Neuron (in vitro differentiated cells): ENCODE measurements around the gene C1orf122.

Source experiments
- H2AFZ ChIP-seq: one replicate; pipeline ENCODE4 v1.6.1; 2013; ENCODE audit warnings: low read depth, mild to moderate bottlenecking, inconsistent platforms, low read length, moderate library complexity
- H3K27me3 ChIP-seq: one replicate; pipeline ENCODE4 v1.6.1; 2013; ENCODE audit warnings: low read length; ENCODE audit not compliant: insufficient read depth
- H3K36me3 ChIP-seq: one replicate; pipeline ENCODE4 v1.6.1; 2013; ENCODE audit warnings: low read length; ENCODE audit not compliant: insufficient read depth
- H3K4me1 ChIP-seq: one replicate; pipeline ENCODE4 v1.6.1; 2013; ENCODE audit warnings: low read length; ENCODE audit not compliant: insufficient read depth
- H3K4me3 ChIP-seq: 2 replicates; pipeline ENCODE4 v1.5.1; 2013; ENCODE audit warnings: mild to moderate bottlenecking, low read length, moderate library complexity
- H3K9me3 ChIP-seq: one replicate; pipeline ENCODE4 v1.6.1; 2013; ENCODE audit warnings: low read length

C1orf122 gene

GRCh38 chr1:37813529-37814145, 6.0 kb downstream of the C1orf122 start:
- Histone ChIP-seq H3K36me3 (peaks cover 35% of the 10 kb centered on the region), H3K27me3 (no peaks in the 10 kb centered on the region), H3K9me3 (no peaks in the 10 kb centered on the region), H3K4me3 (no peak overlapping the region), H3K4me1 (peaks cover 16% of the 10 kb centered on the region), H2AFZ (no peak overlapping the region)

GRCh38 chr1:37814252-37814651, 6.7 kb downstream of the C1orf122 start:
- Histone ChIP-seq H3K27me3 (no peaks in the 10 kb centered on the region), H3K4me3 (no peak overlapping the region), H3K9me3 (no peaks in the 10 kb centered on the region), H2AFZ (no peak overlapping the region), H3K4me1 (peaks cover 10% of the 10 kb centered on the region), H3K36me3 (peaks cover 40% of the 10 kb centered on the region)

GRCh38 chr1:37817481-37817880, 9.9 kb downstream of the C1orf122 start:
- no peaks in the 10 kb centered on the region for H3K4me1 ChIP-seq
- peaks cover 67% of the 10 kb centered on the region for H3K36me3 ChIP-seq
- no peaks in the 10 kb centered on the region for H3K27me3 ChIP-seq
- H3K4me3 ChIP-seq: no peak overlapping the region
- no peak overlapping the region for H2AFZ ChIP-seq
- no peaks in the 10 kb centered on the region for H3K9me3 ChIP-seq

GRCh38 chr1:37821481-37821880, 13.9 kb downstream of the C1orf122 start:
- H3K36me3 ChIP-seq: peaks cover 63% of the 10 kb centered on the region
- no peak overlapping the region for H2AFZ ChIP-seq
- H3K4me1 ChIP-seq: no peaks in the 10 kb centered on the region
- H3K4me3 ChIP-seq: no peak overlapping the region
- no peaks in the 10 kb centered on the region for H3K27me3 ChIP-seq
- no peaks in the 10 kb centered on the region for H3K9me3 ChIP-seq

GRCh38 chr1:37822906-37823815, 15.6 kb downstream of the C1orf122 start:
- Histone ChIP-seq H3K4me1 (no peaks in the 10 kb centered on the region), H2AFZ (no peak overlapping the region), H3K27me3 (no peaks in the 10 kb centered on the region), H3K4me3 (no peak overlapping the region), H3K9me3 (no peaks in the 10 kb centered on the region), H3K36me3 (peaks cover 59% of the 10 kb centered on the region)

GRCh38 chr1:37824001-37824400, 16.4 kb downstream of the C1orf122 start:
- peaks cover 59% of the 10 kb centered on the region for H3K36me3 ChIP-seq
- no peaks in the 10 kb centered on the region for H3K27me3 ChIP-seq
- no peaks in the 10 kb centered on the region for H3K9me3 ChIP-seq
- no peak overlapping the region for H3K4me3 ChIP-seq
- H3K4me1 ChIP-seq: no peaks in the 10 kb centered on the region
- no peak overlapping the region for H2AFZ ChIP-seq

GRCh38 chr1:37825506-37825905, 17.9 kb downstream of the C1orf122 start:
- H3K4me1 ChIP-seq: no peaks in the 10 kb centered on the region
- no peaks in the 10 kb centered on the region for H3K9me3 ChIP-seq
- H3K36me3 ChIP-seq: peaks cover 51% of the 10 kb centered on the region
- no peak overlapping the region for H3K4me3 ChIP-seq
- H2AFZ ChIP-seq: no peak overlapping the region
- H3K27me3 ChIP-seq: no peaks in the 10 kb centered on the region

- Histone ChIP-seq H3K4me3 (no peak overlapping the region), H3K9me3 (no peaks in the 10 kb centered on the region), H3K27me3 (no peaks in the 10 kb centered on the region), H3K36me3 (peaks cover 44% of the 10 kb centered on the region), H3K4me1 (no peaks in the 10 kb centered on the region), H2AFZ (no peak overlapping the region)
These were observed 21.0 kb downstream of the C1orf122 start for GRCh38 chr1:37828410-37829074.

- Histone ChIP-seq H3K9me3 (no peaks in the 10 kb centered on the region), H3K27me3 (no peaks in the 10 kb centered on the region), H3K4me1 (no peaks in the 10 kb centered on the region), H3K4me3 (no peak overlapping the region), H2AFZ (no peak overlapping the region), H3K36me3 (peaks cover 60% of the 10 kb centered on the region)
These were observed 23.5 kb downstream of the C1orf122 start for GRCh38 chr1:37831109-37831508.

GRCh38 chr1:37831809-37832208, 24.2 kb downstream of the C1orf122 start:
- no peak overlapping the region for H2AFZ ChIP-seq
- peaks cover 61% of the 10 kb centered on the region for H3K36me3 ChIP-seq
- no peaks in the 10 kb centered on the region for H3K9me3 ChIP-seq
- H3K4me1 ChIP-seq: no peaks in the 10 kb centered on the region
- H3K27me3 ChIP-seq: no peaks in the 10 kb centered on the region
- no peak overlapping the region for H3K4me3 ChIP-seq

- H3K9me3 ChIP-seq: no peaks in the 10 kb centered on the region
- H3K4me3 ChIP-seq: no peak overlapping the region
- H3K27me3 ChIP-seq: no peaks in the 10 kb centered on the region
- H2AFZ ChIP-seq: no peak overlapping the region
- H3K36me3 ChIP-seq: peaks cover 62% of the 10 kb centered on the region
- no peaks in the 10 kb centered on the region for H3K4me1 ChIP-seq
These were observed 29.2 kb downstream of the C1orf122 start for GRCh38 chr1:37836788-37837187.

GRCh38 chr1:37839676-37840075, 32.1 kb downstream of the C1orf122 start:
- H3K9me3 ChIP-seq: no peaks in the 10 kb centered on the region
- peaks cover 43% of the 10 kb centered on the region for H3K36me3 ChIP-seq
- H3K27me3 ChIP-seq: no peaks in the 10 kb centered on the region
- no peak overlapping the region for H3K4me3 ChIP-seq
- H3K4me1 ChIP-seq: no peaks in the 10 kb centered on the region
- no peak overlapping the region for H2AFZ ChIP-seq

GRCh38 chr1:37840711-37841110, 33.1 kb downstream of the C1orf122 start:
- peaks cover 36% of the 10 kb centered on the region for H3K36me3 ChIP-seq
- H3K4me1 ChIP-seq: no peaks in the 10 kb centered on the region
- no peak overlapping the region for H3K4me3 ChIP-seq

More at GRCh38 chr1:37840711-37841110, 33.1 kb downstream of the C1orf122 start:
- no peaks in the 10 kb centered on the region for H3K9me3 ChIP-seq
- no peaks in the 10 kb centered on the region for H3K27me3 ChIP-seq
- H2AFZ ChIP-seq: no peak overlapping the region
